ENCODE measurements around the gene ADGRF1.
"Not testable (repeated sequence)": the region's sequence is repeated elsewhere in the genome, so short reads cannot be mapped to it uniquely, and the experiment has no call there.

The ADGRF1 gene

GRCh38 chr6:47007657-47008396 lies 34.3 kb downstream of the ADGRF1 start:
- DNase-seq, result no peak
- Histone ChIP-seq H3K36me3 (ENCODE audit: control insufficient read depth, insufficient read depth, low read length) (no peaks in the 10 kb centered on the region), H3K27ac (ENCODE audit: insufficient read depth, low read length, poor library complexity, severe bottlenecking) (no peak overlapping the region), H3K4me1 (ENCODE audit: control insufficient read depth, insufficient read depth, low read length, poor library complexity, severe bottlenecking) (no peaks in the 10 kb centered on the region), H3K9me3 (ENCODE audit: control insufficient read depth, low read length) (no peaks in the 10 kb centered on the region), H3K27me3 (replicated peaks; ENCODE audit: control insufficient read depth, insufficient read depth, low read length, poor library complexity, severe bottlenecking) (no peaks in the 10 kb centered on the region), H3K4me3 (ENCODE audit: insufficient read depth, low read depth, low read length, poor library complexity, severe bottlenecking) (no peak overlapping the region)

GRCh38 chr6:47005486-47005885 lies 36.6 kb downstream of the ADGRF1 start:
- no peak for DNase-seq
- Histone ChIP-seq H3K27ac (ENCODE audit: insufficient read depth, low read length, poor library complexity, severe bottlenecking) (no peak overlapping the region), H3K27me3 (replicated peaks; ENCODE audit: control insufficient read depth, insufficient read depth, low read length, poor library complexity, severe bottlenecking) (no peaks in the 10 kb centered on the region), H3K4me1 (ENCODE audit: control insufficient read depth, insufficient read depth, low read length, poor library complexity, severe bottlenecking) (no peaks in the 10 kb centered on the region), H3K36me3 (ENCODE audit: control insufficient read depth, insufficient read depth, low read length) (no peaks in the 10 kb centered on the region), H3K9me3 (ENCODE audit: control insufficient read depth, low read length) (no peaks in the 10 kb centered on the region), H3K4me3 (ENCODE audit: insufficient read depth, low read depth, low read length, poor library complexity, severe bottlenecking) (no peak overlapping the region)

- no peaks in the 10 kb centered on the region for H3K4me1 ChIP-seq (ENCODE audit: control insufficient read depth, insufficient read depth, low read length, poor library complexity, severe bottlenecking)
Observed at GRCh38 chr6:47004463-47004862, 37.7 kb downstream of the ADGRF1 start.

GRCh38 chr6:47000842-47001241 lies 41.3 kb downstream of the ADGRF1 start:
- Histone ChIP-seq H3K27ac (ENCODE audit: insufficient read depth, low read length, poor library complexity, severe bottlenecking) (no peak overlapping the region), H3K4me3 (ENCODE audit: insufficient read depth, low read depth, low read length, poor library complexity, severe bottlenecking) (no peak overlapping the region), H3K4me1 (ENCODE audit: control insufficient read depth, insufficient read depth, low read length, poor library complexity, severe bottlenecking) (no peaks in the 10 kb centered on the region), H3K9me3 (ENCODE audit: control insufficient read depth, low read length) (no peaks in the 10 kb centered on the region), H3K27me3 (replicated peaks; ENCODE audit: control insufficient read depth, insufficient read depth, low read length, poor library complexity, severe bottlenecking) (peaks cover 2% of the 10 kb centered on the region), H3K36me3 (ENCODE audit: control insufficient read depth, insufficient read depth, low read length) (no peaks in the 10 kb centered on the region)
- no peak for DNase-seq

More at GRCh38 chr6:47004463-47004862, 37.7 kb downstream of the ADGRF1 start:
- Histone ChIP-seq H3K36me3 (ENCODE audit: control insufficient read depth, insufficient read depth, low read length) (no peaks in the 10 kb centered on the region), H3K27me3 (replicated peaks; ENCODE audit: control insufficient read depth, insufficient read depth, low read length, poor library complexity, severe bottlenecking) (no peaks in the 10 kb centered on the region), H3K27ac (ENCODE audit: insufficient read depth, low read length, poor library complexity, severe bottlenecking) (no peak overlapping the region), H3K9me3 (ENCODE audit: control insufficient read depth, low read length) (no peaks in the 10 kb centered on the region), H3K4me3 (ENCODE audit: insufficient read depth, low read depth, low read length, poor library complexity, severe bottlenecking) (no peak overlapping the region)
- no peak for DNase-seq

- DNase-seq, result no peak
- peaks cover 2% of the 10 kb centered on the region for H3K27me3 ChIP-seq (replicated peaks; ENCODE audit: control insufficient read depth, insufficient read depth, low read length, poor library complexity, severe bottlenecking)
- no peaks in the 10 kb centered on the region for H3K4me1 ChIP-seq (ENCODE audit: control insufficient read depth, insufficient read depth, low read length, poor library complexity, severe bottlenecking)
- no peak overlapping the region for H3K27ac ChIP-seq (ENCODE audit: insufficient read depth, low read length, poor library complexity, severe bottlenecking)
- H3K36me3 ChIP-seq (ENCODE audit: control insufficient read depth, insufficient read depth, low read length), result no peaks in the 10 kb centered on the region
- no peaks in the 10 kb centered on the region for H3K9me3 ChIP-seq (ENCODE audit: control insufficient read depth, low read length)
- no peak overlapping the region for H3K4me3 ChIP-seq (ENCODE audit: insufficient read depth, low read depth, low read length, poor library complexity, severe bottlenecking)
Observed at GRCh38 chr6:46998436-46999017, 43.6 kb downstream of the ADGRF1 start.

- no peak overlapping the region for H3K4me3 ChIP-seq (ENCODE audit: insufficient read depth, low read depth, low read length, poor library complexity, severe bottlenecking)
- no peaks in the 10 kb centered on the region for H3K9me3 ChIP-seq (ENCODE audit: control insufficient read depth, low read length)
- no peaks in the 10 kb centered on the region for H3K4me1 ChIP-seq (ENCODE audit: control insufficient read depth, insufficient read depth, low read length, poor library complexity, severe bottlenecking)
- peaks cover 2% of the 10 kb centered on the region for H3K27me3 ChIP-seq (replicated peaks; ENCODE audit: control insufficient read depth, insufficient read depth, low read length, poor library complexity, severe bottlenecking)
- no peak for DNase-seq
- H3K36me3 ChIP-seq (ENCODE audit: control insufficient read depth, insufficient read depth, low read length), result no peaks in the 10 kb centered on the region
- H3K27ac ChIP-seq (ENCODE audit: insufficient read depth, low read length, poor library complexity, severe bottlenecking), result no peak overlapping the region
Observed at GRCh38 chr6:46997646-46998045, 44.5 kb downstream of the ADGRF1 start.

- DNase-seq, result no peak
- no peak overlapping the region for H3K4me3 ChIP-seq (ENCODE audit: insufficient read depth, low read depth, low read length, poor library complexity, severe bottlenecking)
- H3K9me3 ChIP-seq (ENCODE audit: control insufficient read depth, low read length), result no peaks in the 10 kb centered on the region
- peaks cover 2% of the 10 kb centered on the region for H3K27me3 ChIP-seq (replicated peaks; ENCODE audit: control insufficient read depth, insufficient read depth, low read length, poor library complexity, severe bottlenecking)
- H3K27ac ChIP-seq (ENCODE audit: insufficient read depth, low read length, poor library complexity, severe bottlenecking), result no peak overlapping the region
- H3K36me3 ChIP-seq (ENCODE audit: control insufficient read depth, insufficient read depth, low read length), result no peaks in the 10 kb centered on the region
- H3K4me1 ChIP-seq (ENCODE audit: control insufficient read depth, insufficient read depth, low read length, poor library complexity, severe bottlenecking), result no peaks in the 10 kb centered on the region
Observed at GRCh38 chr6:46996860-46997641, 45.1 kb downstream of the ADGRF1 start.

- no peaks in the 10 kb centered on the region for H3K9me3 ChIP-seq (ENCODE audit: control insufficient read depth, low read length)
- no peak overlapping the region for H3K27ac ChIP-seq (ENCODE audit: insufficient read depth, low read length, poor library complexity, severe bottlenecking)
- no peak overlapping the region for H3K4me3 ChIP-seq (ENCODE audit: insufficient read depth, low read depth, low read length, poor library complexity, severe bottlenecking)
- H3K4me1 ChIP-seq (ENCODE audit: control insufficient read depth, insufficient read depth, low read length, poor library complexity, severe bottlenecking), result no peaks in the 10 kb centered on the region
- DNase-seq, result no peak
- no peaks in the 10 kb centered on the region for H3K36me3 ChIP-seq (ENCODE audit: control insufficient read depth, insufficient read depth, low read length)
- peaks cover 2% of the 10 kb centered on the region for H3K27me3 ChIP-seq (replicated peaks; ENCODE audit: control insufficient read depth, insufficient read depth, low read length, poor library complexity, severe bottlenecking)
Observed at GRCh38 chr6:46994933-46995332, 47.2 kb downstream of the ADGRF1 start.

- Histone ChIP-seq H3K9me3 (ENCODE audit: control insufficient read depth, low read length) (no peaks in the 10 kb centered on the region), H3K27ac (ENCODE audit: insufficient read depth, low read length, poor library complexity, severe bottlenecking) (no peak overlapping the region)
- DNase-seq, result no peak
Observed at GRCh38 chr6:46993846-46994245, 48.3 kb downstream of the ADGRF1 start.

GRCh38 chr6:46992391-46992790 lies 49.7 kb downstream of the ADGRF1 start:
- not testable (repeated sequence) for H3K36me3 ChIP-seq (ENCODE audit: control insufficient read depth, insufficient read depth, low read length); DNase-seq; H3K27me3 ChIP-seq (replicated peaks; ENCODE audit: control insufficient read depth, insufficient read depth, low read length, poor library complexity, severe bottlenecking); H3K4me3 ChIP-seq (ENCODE audit: insufficient read depth, low read depth, low read length, poor library complexity, severe bottlenecking); H3K27ac ChIP-seq (ENCODE audit: insufficient read depth, low read length, poor library complexity, severe bottlenecking); H3K4me1 ChIP-seq (ENCODE audit: control insufficient read depth, insufficient read depth, low read length, poor library complexity, severe bottlenecking); H3K9me3 ChIP-seq (ENCODE audit: control insufficient read depth, low read length)

More at GRCh38 chr6:46993846-46994245, 48.3 kb downstream of the ADGRF1 start:
- H3K4me1 ChIP-seq (ENCODE audit: control insufficient read depth, insufficient read depth, low read length, poor library complexity, severe bottlenecking), result no peaks in the 10 kb centered on the region
- H3K4me3 ChIP-seq (ENCODE audit: insufficient read depth, low read depth, low read length, poor library complexity, severe bottlenecking), result no peak overlapping the region
- H3K36me3 ChIP-seq (ENCODE audit: control insufficient read depth, insufficient read depth, low read length), result no peaks in the 10 kb centered on the region
- H3K27me3 ChIP-seq (replicated peaks; ENCODE audit: control insufficient read depth, insufficient read depth, low read length, poor library complexity, severe bottlenecking), result no peaks in the 10 kb centered on the region
